Mesodermal cell (in vitro differentiated cells): Measurements from ENCODE around the gene CHRNA9.

Experiments
- H3K27ac ChIP-seq: 2 replicates; pipeline ENCODE4 v1.7.0; 2013; ENCODE audit warnings: mild to moderate bottlenecking, low read depth, low read length, moderate library complexity; ENCODE audit not compliant: severe bottlenecking
- H3K36me3 ChIP-seq: 2 replicates; pipeline ENCODE4 v1.7.1; 2013; ENCODE audit warnings: mild to moderate bottlenecking, low read length, moderate library complexity; ENCODE audit not compliant: control insufficient read depth, insufficient read depth
- H3K4me1 ChIP-seq: one replicate; pipeline ENCODE4 v1.7.1; 2013; ENCODE audit warnings: mild to moderate bottlenecking, low read length; ENCODE audit not compliant: insufficient read depth, control insufficient read depth, poor library complexity, severe bottlenecking
- H3K4me3 ChIP-seq: 2 replicates; pipeline ENCODE4 v1.7.0; 2013; ENCODE audit warnings: low read length, control low read depth, mild to moderate bottlenecking; ENCODE audit not compliant: insufficient read depth, poor library complexity, severe bottlenecking; ENCODE audit errors: extremely low read depth
- H3K9me3 ChIP-seq: 2 replicates; pipeline ENCODE4 v1.7.1; 2013; ENCODE audit warnings: mild to moderate bottlenecking, low read length, moderate library complexity; ENCODE audit not compliant: control insufficient read depth
- WGBS, 2 experiments: methylation state at CpG; one replicate each; pipeline ENCODE4 v1.1.5; 2013; ENCODE audit warnings: missing lambda C conversion rate in 2 of 2; ENCODE audit not compliant: insufficient coverage in 2 of 2; 5-methylcytosine and 5-hydroxymethylcytosine counted together

Gene CHRNA9

GRCh38 chr4:40367451-40367850, 32.3 kb downstream of the CHRNA9 start:
- 90 to 94% methylated on average over 4 of the region's 4 CpGs for WGBS, 2 experiments
- no peak overlapping the region for H3K27ac ChIP-seq
- no peaks in the 10 kb centered on the region for H3K4me1 ChIP-seq
- no peaks in the 10 kb centered on the region for H3K9me3 ChIP-seq
- H3K36me3 ChIP-seq = no peaks in the 10 kb centered on the region
- no peak overlapping the region for H3K4me3 ChIP-seq

GRCh38 chr4:40369437-40370274, 34.5 kb downstream of the CHRNA9 start:
- WGBS, 2 experiments = 82 to 94% methylated on average over 3 of the region's 3 CpGs

GRCh38 chr4:40372651-40373050, 37.5 kb downstream of the CHRNA9 start:
- Histone ChIP-seq H3K9me3 (no peaks in the 10 kb centered on the region), H3K27ac (no peak overlapping the region), H3K4me1 (no peaks in the 10 kb centered on the region), H3K4me3 (no peak overlapping the region), H3K36me3 (no peaks in the 10 kb centered on the region)
- 100% methylated on average over 2 of the region's 3 CpGs; no CpG with 5 or more reads in 1 of the 2 experiments for WGBS, 2 experiments

More at GRCh38 chr4:40369437-40370274, 34.5 kb downstream of the CHRNA9 start:
- H3K27ac ChIP-seq = no peak overlapping the region
- no peaks in the 10 kb centered on the region for H3K4me1 ChIP-seq
- H3K9me3 ChIP-seq = no peaks in the 10 kb centered on the region
- no peaks in the 10 kb centered on the region for H3K36me3 ChIP-seq
- H3K4me3 ChIP-seq = no peak overlapping the region

- WGBS, 2 experiments = no CpG with 5 or more reads among the region's 3 CpGs
- no peaks in the 10 kb centered on the region for H3K36me3 ChIP-seq
- no peak overlapping the region for H3K27ac ChIP-seq
- H3K4me1 ChIP-seq = no peaks in the 10 kb centered on the region
- no peak overlapping the region for H3K4me3 ChIP-seq
- no peaks in the 10 kb centered on the region for H3K9me3 ChIP-seq
Observed at GRCh38 chr4:40373636-40374035, 38.5 kb downstream of the CHRNA9 start.

GRCh38 chr4:40375095-40375494, 40.0 kb downstream of the CHRNA9 start:
- Histone ChIP-seq H3K4me3 (no peak overlapping the region), H3K9me3 (no peaks in the 10 kb centered on the region), H3K36me3 (no peaks in the 10 kb centered on the region), H3K27ac (no peak overlapping the region), H3K4me1 (no peaks in the 10 kb centered on the region)
- 88 to 96% methylated on average over 10 of the region's 10 CpGs for WGBS, 2 experiments

- no peaks in the 10 kb centered on the region for H3K36me3 ChIP-seq
- H3K4me1 ChIP-seq = no peaks in the 10 kb centered on the region
- 92 to 100% methylated on average over 1 of the region's 2 CpGs for WGBS, 2 experiments
- no peak overlapping the region for H3K27ac ChIP-seq
- H3K9me3 ChIP-seq = no peaks in the 10 kb centered on the region
- no peak overlapping the region for H3K4me3 ChIP-seq
Observed at GRCh38 chr4:40375620-40376019, 40.5 kb downstream of the CHRNA9 start.

GRCh38 chr4:40377512-40378365, 42.6 kb downstream of the CHRNA9 start:
- H3K4me3 ChIP-seq = no peak overlapping the region
- 93 to 98% methylated on average over 4 to 5 of the region's 7 CpGs for WGBS, 2 experiments
- H3K9me3 ChIP-seq = no peaks in the 10 kb centered on the region
- no peaks in the 10 kb centered on the region for H3K4me1 ChIP-seq
- no peaks in the 10 kb centered on the region for H3K36me3 ChIP-seq
- no peak overlapping the region for H3K27ac ChIP-seq

- 42% methylated on average over 2 of the region's 2 CpGs; no CpG with 5 or more reads in 1 of the 2 experiments for WGBS, 2 experiments
- Histone ChIP-seq H3K4me1 (no peaks in the 10 kb centered on the region), H3K4me3 (no peak overlapping the region), H3K36me3 (no peaks in the 10 kb centered on the region), H3K27ac (no peak overlapping the region), H3K9me3 (no peaks in the 10 kb centered on the region)
Observed at GRCh38 chr4:40378619-40379018, 43.5 kb downstream of the CHRNA9 start.

- Histone ChIP-seq H3K27ac (no peak overlapping the region), H3K9me3 (no peaks in the 10 kb centered on the region), H3K4me3 (no peak overlapping the region), H3K36me3 (no peaks in the 10 kb centered on the region), H3K4me1 (no peaks in the 10 kb centered on the region)
- WGBS, 2 experiments = 40 to 60% methylated on average over 1 of the region's 3 CpGs
Observed at GRCh38 chr4:40379248-40379647, 44.1 kb downstream of the CHRNA9 start.

GRCh38 chr4:40380647-40381046, 45.5 kb downstream of the CHRNA9 start:
- Histone ChIP-seq H3K27ac (no peak overlapping the region), H3K4me1 (no peaks in the 10 kb centered on the region), H3K4me3 (no peak overlapping the region), H3K36me3 (no peaks in the 10 kb centered on the region), H3K9me3 (no peaks in the 10 kb centered on the region)
- WGBS, 2 experiments = 80 to 85% methylated on average over 3 to 5 of the region's 5 CpGs
